Stimulated activated CD8-positive, alpha-beta memory T cell treated with anti-CD3 and anti-CD28 coated beads, Interleukin-15, amount 100 ng/mL, for 4 hours (primary cell): Measurements from ENCODE around the gene CALHM4.

Source experiments
- DNase-seq, 2 donors: peaks; one replicate each; pipeline ENCODE4 v3.0.0-alpha.2; 2020; ENCODE audit warnings: low read depth in 2 of 2

The CALHM4 gene, protein sequence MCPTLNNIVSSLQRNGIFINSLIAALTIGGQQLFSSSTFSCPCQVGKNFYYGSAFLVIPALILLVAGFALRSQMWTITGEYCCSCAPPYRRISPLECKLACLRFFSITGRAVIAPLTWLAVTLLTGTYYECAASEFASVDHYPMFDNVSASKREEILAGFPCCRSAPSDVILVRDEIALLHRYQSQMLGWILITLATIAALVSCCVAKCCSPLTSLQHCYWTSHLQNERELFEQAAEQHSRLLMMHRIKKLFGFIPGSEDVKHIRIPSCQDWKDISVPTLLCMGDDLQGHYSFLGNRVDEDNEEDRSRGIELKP

DNA sequence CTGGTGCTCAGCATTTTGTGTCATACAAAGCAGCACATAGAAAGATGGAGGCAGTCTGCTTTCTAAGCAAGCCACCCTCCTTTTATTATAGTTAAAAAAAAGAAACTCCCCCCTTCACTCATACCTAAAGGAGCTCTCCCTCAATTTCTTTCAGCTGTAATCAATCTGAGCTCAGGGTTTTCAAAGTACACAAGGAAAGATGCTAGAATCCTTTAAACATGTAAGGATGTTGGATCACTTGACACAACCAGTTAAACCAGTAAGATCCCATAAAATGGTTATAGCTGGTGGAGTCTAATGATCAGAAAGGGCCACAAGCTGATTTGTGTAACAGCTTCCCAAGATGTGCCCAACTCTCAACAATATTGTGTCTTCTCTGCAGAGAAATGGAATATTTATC is at the start of gene CALHM4:
CALHM4 (plus strand) TSS at position 301 of the 400 bp plus-strand sequence; CDS start at position 344, 43 bp downstream.
- no peak for DNase-seq

DNA sequence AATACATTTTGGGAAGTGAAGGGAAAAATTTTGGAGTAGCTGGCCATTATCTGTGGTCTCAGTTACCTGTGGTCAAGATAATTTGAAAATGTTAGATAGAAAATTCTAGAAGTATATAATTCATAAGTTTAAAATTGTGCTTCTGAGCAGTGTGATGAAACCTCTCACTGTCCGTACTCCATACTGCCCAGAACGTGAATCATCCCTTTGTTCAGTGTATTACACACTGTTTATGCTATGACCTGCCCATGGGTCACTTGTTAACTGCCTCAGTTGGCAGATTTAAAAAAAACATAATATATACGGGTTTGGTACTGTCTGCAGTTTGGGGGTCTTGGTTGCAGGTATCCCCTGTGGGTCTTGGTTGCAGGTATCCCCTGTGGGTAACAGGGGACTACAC is 46.2 kb upstream of the CALHM4 start:
- no peak for DNase-seq

GRCh38 chr6:116508527-116508926 is 45.0 kb upstream of the CALHM4 start:
- no peak for DNase-seq

- no peak for DNase-seq
Measured at GRCh38 chr6:116511424-116512110, 42.0 kb upstream of the CALHM4 start, which contains the start of gene CALHM5. Gene CALHM5 (plus strand): TSS chr6:116511639. CDS start chr6:116511697, 58 bp downstream.

- no peak for DNase-seq
Measured at GRCh38 chr6:116512111-116512559, 41.4 kb upstream of the CALHM4 start.

- no peak for DNase-seq
Measured at GRCh38 chr6:116512734-116513133, 40.8 kb upstream of the CALHM4 start.

GRCh38 chr6:116513224-116513875 is 40.2 kb upstream of the CALHM4 start:
- DNase-seq: no peak

DNA sequence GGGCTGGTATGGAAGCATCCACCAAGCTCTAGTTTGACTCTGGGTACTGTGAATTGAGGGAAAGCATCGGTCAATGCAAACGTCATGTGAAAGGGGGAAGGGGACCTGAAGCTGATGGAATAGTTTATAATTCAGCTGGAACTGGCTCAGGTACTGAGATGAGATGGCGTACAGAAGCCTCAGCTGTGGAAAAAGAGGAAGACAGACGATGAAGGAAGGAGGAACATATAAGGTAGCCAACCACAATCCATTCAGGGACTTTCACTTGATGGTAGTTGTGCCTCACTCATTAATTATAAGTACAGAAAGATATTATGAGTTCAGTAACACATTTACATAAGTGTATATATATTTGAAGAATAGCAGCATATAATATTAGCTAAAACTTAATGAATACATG is 39.4 kb upstream of the CALHM4 start:
- no peak for DNase-seq

DNA sequence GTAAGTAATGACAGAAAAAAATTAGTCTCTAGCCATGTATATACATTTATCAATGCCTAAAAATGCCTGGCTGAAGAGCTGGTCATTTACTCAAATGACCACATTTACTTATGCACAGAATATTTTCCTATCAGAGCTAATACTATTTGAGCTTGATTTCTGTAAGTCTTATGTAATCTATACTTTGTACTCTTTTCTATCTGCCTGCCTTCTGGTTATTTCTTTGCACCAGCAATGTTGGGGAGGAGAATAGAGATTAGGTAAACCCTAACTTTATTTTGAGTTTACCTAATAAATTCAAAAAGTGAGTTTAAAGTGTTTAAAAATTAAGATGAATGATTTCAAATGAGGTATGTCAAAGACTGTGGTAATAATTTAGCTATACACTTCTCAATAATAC is 38.4 kb upstream of the CALHM4 start:
- no peak for DNase-seq

- no peak for DNase-seq
Measured at GRCh38 chr6:116518621-116519368, 34.8 kb upstream of the CALHM4 start.

- no peak for DNase-seq
Measured at GRCh38 chr6:116522896-116523295, 30.7 kb upstream of the CALHM4 start.

GRCh38 chr6:116524236-116524635 is 29.3 kb upstream of the CALHM4 start:
- no peak for DNase-seq

DNA sequence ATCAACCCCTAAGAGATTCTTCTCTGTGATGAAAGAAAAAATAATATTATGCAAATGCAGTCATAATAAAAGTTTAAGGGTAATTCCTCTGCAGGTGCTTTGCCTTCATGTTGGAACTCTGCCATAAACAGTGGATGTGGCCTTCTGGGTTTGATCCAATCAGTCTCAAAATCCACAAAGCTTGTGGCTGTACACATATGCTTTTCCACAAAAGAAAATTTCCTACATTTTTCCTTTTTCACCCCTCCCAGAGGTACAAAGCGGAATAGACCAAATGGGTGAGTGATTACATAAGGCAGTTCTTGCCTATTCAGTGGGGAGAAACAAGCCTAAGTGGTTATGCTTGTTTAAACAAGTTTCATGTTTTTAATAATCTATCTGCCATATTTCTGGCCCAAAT is 25.4 kb upstream of the CALHM4 start:
- DNase-seq: no peak

- no peak for DNase-seq
Measured at GRCh38 chr6:116528780-116529179, 24.8 kb upstream of the CALHM4 start.

DNA sequence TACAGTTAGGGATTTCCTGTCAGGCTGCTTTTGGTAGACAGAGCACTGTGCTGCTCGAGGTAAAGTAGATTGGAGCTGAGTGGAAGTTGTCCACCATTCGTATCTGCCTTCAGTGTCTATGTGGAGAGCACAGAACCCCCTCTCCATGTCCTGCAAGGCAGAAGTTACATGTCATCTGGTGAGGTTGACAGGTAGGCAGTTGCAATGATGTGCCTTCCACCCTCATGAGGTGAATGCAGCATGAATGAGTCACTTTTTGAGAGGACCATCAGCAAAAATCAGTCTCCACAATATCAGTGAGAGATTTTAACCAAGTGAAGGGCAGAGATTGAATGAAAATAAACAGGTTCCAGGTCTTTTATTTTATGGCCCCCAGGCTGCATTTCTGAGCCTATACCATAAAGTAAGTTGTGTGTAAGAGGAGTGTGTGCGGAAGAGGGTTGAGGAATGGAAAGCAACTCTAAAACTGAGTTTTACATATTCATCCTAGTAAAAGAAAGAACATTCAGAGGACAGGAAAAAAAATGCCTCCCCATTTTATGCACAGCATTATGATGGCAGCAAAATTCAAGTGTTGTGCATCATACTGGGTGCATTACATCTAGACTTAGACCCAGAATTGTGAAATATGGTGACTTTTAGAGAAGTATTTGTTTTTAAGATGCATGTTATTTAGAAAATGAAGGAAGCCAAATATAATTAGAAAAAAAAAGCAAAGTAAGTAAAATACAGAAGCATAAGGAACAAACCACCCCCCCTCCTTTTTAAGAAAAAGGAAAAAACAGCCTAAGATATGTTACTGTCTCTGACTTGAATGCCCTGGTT is 23.9 kb upstream of the CALHM4 start:
- no peak for DNase-seq

DNA sequence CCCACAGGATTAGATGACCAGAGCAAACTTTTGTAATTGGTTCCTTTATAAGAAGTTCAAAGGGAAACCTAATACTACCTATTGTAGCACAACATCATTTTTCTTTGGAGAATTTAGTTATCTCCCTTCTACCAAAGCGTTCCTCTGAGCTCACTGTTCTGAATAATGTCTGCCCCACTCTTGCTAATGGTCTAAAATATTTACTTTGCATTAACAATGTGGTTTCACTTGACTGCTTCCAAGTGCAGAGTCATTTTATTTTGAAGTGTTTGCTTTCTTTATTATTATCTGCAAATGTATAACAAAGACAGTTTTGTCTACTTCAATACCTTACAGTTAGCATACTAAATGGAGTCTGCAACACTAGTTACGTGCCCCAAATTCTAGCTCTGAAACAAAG is 23.1 kb upstream of the CALHM4 start:
- no peak for DNase-seq

DNA sequence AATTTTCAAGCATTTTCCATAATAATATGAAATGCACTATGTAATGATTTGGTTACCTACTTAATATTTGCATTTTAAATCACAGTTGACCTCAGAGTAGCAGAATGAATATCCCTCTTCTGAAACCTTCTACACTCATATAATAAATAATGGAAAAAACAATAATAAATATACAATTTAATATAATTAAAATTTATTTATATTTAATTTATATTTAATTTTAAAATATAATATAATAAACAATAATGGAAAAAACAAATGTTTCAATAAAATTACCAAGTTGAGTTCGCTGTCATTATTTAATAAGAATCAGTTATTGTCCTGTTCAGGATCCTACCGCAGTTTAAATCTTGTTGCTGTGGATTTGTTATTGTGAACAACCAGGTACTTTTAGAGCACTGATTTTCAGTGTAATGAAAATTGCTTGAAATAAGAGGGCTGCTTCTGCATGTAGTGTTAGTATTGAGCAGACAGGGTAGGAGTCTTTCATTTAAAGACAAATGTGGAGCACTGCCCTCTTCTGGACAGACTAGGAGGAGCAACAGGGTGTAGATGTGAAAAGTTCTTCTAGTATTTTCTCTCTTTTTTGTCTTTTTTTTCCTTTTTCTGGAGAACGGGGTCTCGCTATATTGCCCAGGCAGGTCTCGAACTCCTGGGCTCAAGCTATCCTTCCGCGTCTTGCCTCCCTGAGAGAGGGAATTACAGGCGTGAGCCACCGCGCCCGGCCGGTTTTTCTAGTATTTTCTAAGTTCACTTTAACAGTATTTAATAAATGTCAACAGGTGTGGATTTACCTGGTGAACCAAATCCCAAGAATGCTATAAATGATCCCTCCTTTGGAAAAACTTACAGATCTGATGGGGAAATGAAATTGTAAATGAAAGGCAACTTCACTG is 21.6 kb upstream of the CALHM4 start:
- peak in 1 of 2 donors; percentile 27 for DNase-seq

GRCh38 chr6:116533233-116533957 is 20.2 kb upstream of the CALHM4 start:
- no peak for DNase-seq

DNA sequence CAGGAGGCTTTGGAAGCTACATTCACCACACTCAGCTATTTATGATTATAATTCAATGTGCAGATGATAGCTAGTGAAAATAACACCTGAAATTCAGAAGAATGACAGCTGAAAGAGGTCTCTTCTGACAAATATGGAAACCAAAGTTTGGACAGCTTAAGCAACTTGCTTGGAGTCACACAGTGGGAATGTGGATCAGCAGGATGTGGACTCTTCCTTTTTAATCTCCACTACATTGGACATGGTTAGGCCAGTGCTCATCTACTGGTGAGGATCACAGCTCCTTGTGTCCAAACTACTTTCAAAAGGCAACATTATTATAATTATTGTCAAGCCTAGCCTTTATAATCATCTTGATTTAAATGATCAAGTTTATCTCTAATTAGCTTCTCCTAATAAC is 18.4 kb upstream of the CALHM4 start:
- DNase-seq: no peak
